HCT116 (cell line): ENCODE data around the gene WNT2B. TPM values are rescaled to one million over a fixed set of nuclear protein-coding genes. Genes with fewer than 3 reads are reported as not detected.

Source experiments
- ATAC-seq: fragments of 200-7000 bp; cut with Tn5 transposase; 2 replicates; pipeline ENCODE4 v1.9.1; 2020; ENCODE audit warnings: mild to moderate bottlenecking, moderate library complexity
- BruUV-seq: library from RNA; stranded (reverse); fragments of 400-500 nt; replicated peaks from 2 replicates; lab custom pipeline; 2021; lab: Mats Ljungman, UMichigan
- CTCF ChIA-PET: fragments of 300-600 bp; sonication (Branson Sonifier 250); formaldehyde crosslinking; loops from one replicate; lab custom pipeline; 2021; ENCODE audit warnings: antibody characterized with exemption; lab: Charles Lee
- POLR2A ChIA-PET: fragments of 300-600, 350-600 bp; sonication (Branson Sonifier 250); formaldehyde crosslinking; loops from one replicate; lab custom pipeline; 2021; ENCODE audit warnings: antibody characterized with exemption; lab: Charles Lee
- RAD21 ChIA-PET, 2 experiments: fragments of 300-600 bp; sonication (Branson Sonifier 250); formaldehyde crosslinking; loops; one replicate each; lab custom pipeline; 2023; ENCODE audit warnings: low total read pairs in 2 of 2; ENCODE audit not compliant: uncharacterized antibody in 2 of 2, unreplicated experiment in 2 of 2, low non-redundant PET in 1 of 2; lab: Charles Lee
- DNase-seq: peaks from one replicate; pipeline ENCODE4 v3.0.0-alpha.2; 2010; ENCODE audit warnings: low read depth, low spot score
- H2AFZ ChIP-seq: fragments of 200-600 bp; shearing (Covaris generic), sonication (generic); 2 replicates; pipeline ENCODE4 v1.6.1; 2017; ENCODE audit warnings: low read depth, mixed run types, mixed read lengths, antibody characterized with exemption, low read length; ENCODE audit not compliant: poor library complexity, severe bottlenecking
- H3K27ac ChIP-seq: 2 replicates; pipeline ENCODE4 v1.5.1; 2012; ENCODE audit warnings: low read depth, low read length
- H3K27me3 ChIP-seq: fragments of 200-600 bp; sonication (generic); 2 replicates; pipeline ENCODE4 v1.6.1; 2016; ENCODE audit warnings: mixed run types, low read length, mixed read lengths; ENCODE audit not compliant: insufficient read depth
- H3K36me3 ChIP-seq, 2 experiments: fragments of 200-500 bp in 1 of 2; fragments of 200-600 bp in 1 of 2; sonication (Bioruptor generic) in 1 of 2; sonication (generic) in 1 of 2; 2 replicates each; pipeline versions ENCODE4 v1.5.1 to v1.6.1; 2014 to 2016; ENCODE audit warnings: low read length in 2 of 2, inconsistent platforms in 1 of 2, mixed read lengths in 1 of 2, mixed run types in 1 of 2; ENCODE audit not compliant: insufficient read depth in 2 of 2, control insufficient read depth in 1 of 2
- H3K4me1 ChIP-seq, 2 experiments: fragments of 200-600 bp in 1 of 2; sonication (generic) in 1 of 2; 2 replicates each; pipeline versions ENCODE4 v1.5.1 to v1.6.1; 2012 to 2017; ENCODE audit warnings: low read length in 2 of 2, inconsistent platforms in 1 of 2, mild to moderate bottlenecking in 1 of 2, mixed read lengths in 1 of 2, mixed run types in 1 of 2, moderate library complexity in 1 of 2; ENCODE audit not compliant: insufficient read depth in 2 of 2, control insufficient read depth in 1 of 2
- H3K4me2 ChIP-seq: fragments of 200-600 bp; sonication (generic); 2 replicates; pipeline ENCODE4 v1.6.1; 2017; ENCODE audit warnings: mixed run types, low read length, mixed read lengths
- H3K4me3 ChIP-seq, 2 experiments: fragments of 200-600 bp in 1 of 2; sonication (generic) in 1 of 2; replicated peaks in 1 of 2; 2 replicates each; pipeline ENCODE4 v1.5.1; 2011 to 2016; ENCODE audit warnings: low read length in 2 of 2, control low read depth in 1 of 2, low read depth in 1 of 2, mild to moderate bottlenecking in 1 of 2, mixed read lengths in 1 of 2, mixed run types in 1 of 2
- H3K79me2 ChIP-seq: fragments of 200-600 bp; sonication (generic); 2 replicates; pipeline ENCODE4 v1.6.1; 2017; ENCODE audit warnings: mild to moderate bottlenecking, mixed run types, low read length, moderate library complexity, mixed read lengths; ENCODE audit not compliant: insufficient read depth
- H3K9ac ChIP-seq: fragments of 200-600 bp; sonication (generic); 2 replicates; pipeline ENCODE4 v1.6.1; 2016; ENCODE audit warnings: low read length, mixed read lengths
- H3K9me2 ChIP-seq: fragments of 200-600 bp; sonication (generic), shearing (Covaris generic); 2 replicates; pipeline ENCODE4 v1.6.1; 2017; ENCODE audit warnings: mixed run types, mild to moderate bottlenecking, moderate library complexity; ENCODE audit not compliant: insufficient read depth
- H3K9me3 ChIP-seq, 2 experiments: fragments of 200-500 bp in 1 of 2; fragments of 200-600 bp in 1 of 2; sonication (Bioruptor generic) in 1 of 2; sonication (generic) in 1 of 2; 2 replicates each; pipeline ENCODE4 v1.6.1; 2014 to 2017; ENCODE audit warnings: low read length in 2 of 2, mixed read lengths in 2 of 2, inconsistent platforms in 1 of 2, low read depth in 1 of 2, mild to moderate bottlenecking in 1 of 2, mixed run types in 1 of 2, moderate library complexity in 1 of 2; ENCODE audit not compliant: control insufficient read depth in 1 of 2, insufficient read depth in 1 of 2
- H4K20me1 ChIP-seq: fragments of 200-600 bp; sonication (generic), shearing (Covaris generic); 2 replicates; pipeline ENCODE4 v1.6.1; 2017; ENCODE audit warnings: mixed run types, mild to moderate bottlenecking, moderate library complexity; ENCODE audit not compliant: insufficient read depth
- CBX3 ChIP-seq: IDR thresholded peaks from 2 replicates; pipeline ENCODE4 v1.6.1; 2012; ENCODE audit warnings: low read depth
- CEBPB ChIP-seq: IDR thresholded peaks from 2 replicates; pipeline ENCODE4 v1.6.1; 2012; ENCODE audit warnings: low read depth
- EGR1 ChIP-seq: IDR thresholded peaks from 2 replicates; pipeline ENCODE4 v1.6.1; 2012; ENCODE audit warnings: low read depth
- ELF1 ChIP-seq: IDR thresholded peaks from 2 replicates; pipeline ENCODE4 v1.6.1; 2012; ENCODE audit warnings: low read depth, borderline replicate concordance
- EZH2phosphoT487 ChIP-seq: fragments of 200-600 bp; IDR thresholded peaks from 2 replicates; pipeline ENCODE4 v1.6.1; 2018; ENCODE audit warnings: antibody characterized with exemption, borderline replicate concordance
- JUND ChIP-seq: IDR thresholded peaks from 2 replicates; pipeline ENCODE4 v1.6.1; 2012
- SIN3A ChIP-seq: IDR thresholded peaks from 2 replicates; pipeline ENCODE4 v1.6.1; 2012; ENCODE audit warnings: low read depth
- SRF ChIP-seq: IDR thresholded peaks from 2 replicates; pipeline ENCODE4 v1.6.1; 2012; ENCODE audit warnings: low read depth
- YY1 ChIP-seq: IDR thresholded peaks from 2 replicates; pipeline ENCODE4 v1.6.1; 2011; ENCODE audit warnings: low read length, low read depth, moderate library complexity, mild to moderate bottlenecking; ENCODE audit not compliant: insufficient replicate concordance; ENCODE audit errors: extremely low read depth
- ZBTB33 ChIP-seq: IDR thresholded peaks from 2 replicates; pipeline ENCODE4 v1.6.1; 2011; ENCODE audit warnings: mild to moderate bottlenecking, low read length, moderate library complexity; ENCODE audit not compliant: insufficient replicate concordance; ENCODE audit errors: extremely low read depth
- ZFX ChIP-seq: fragments of 450-650 bp; IDR thresholded peaks from 2 replicates; pipeline ENCODE4 v1.6.1; 2017
- intact Hi-C: fragments of 100-400 bp; cut with micrococcal nuclease; formaldehyde crosslinking; loops from 2 replicates; pipeline ENCODE4 v1.10.0; 2022
- total RNA-seq: library from RNA; stranded (reverse); gene quantifications from one replicate; pipeline ENCODE4 v1.2.1, GENCODE V29; 2021; ENCODE audit not compliant: unreplicated experiment
- TF ChIP-seq, protein P1 (sequence below): IDR thresholded peaks from 2 replicates; pipeline ENCODE4 v1.6.1; 2012; ENCODE audit warnings: low read depth
- TF ChIP-seq, protein P2 (sequence below), 3 experiments: fragments of 200-600 bp in 1 of 3; sonication (generic) in 1 of 3; IDR thresholded peaks in 2 of 3; conservative IDR thresholded peaks in 1 of 3; 2 replicates each; pipeline ENCODE4 v1.5.1; 2012 to 2017; ENCODE audit warnings: low read depth in 2 of 3, low read length in 2 of 3, antibody characterized with exemption in 1 of 3, borderline replicate concordance in 1 of 3, control low read depth in 1 of 3, mild to moderate bottlenecking in 1 of 3, mixed read lengths in 1 of 3, mixed run types in 1 of 3, moderate library complexity in 1 of 3; ENCODE audit not compliant: insufficient read depth in 1 of 3

WNT2B gene
- total RNA-seq, 1 experiment from 2014 or later = 1.5 TPM

DNA sequence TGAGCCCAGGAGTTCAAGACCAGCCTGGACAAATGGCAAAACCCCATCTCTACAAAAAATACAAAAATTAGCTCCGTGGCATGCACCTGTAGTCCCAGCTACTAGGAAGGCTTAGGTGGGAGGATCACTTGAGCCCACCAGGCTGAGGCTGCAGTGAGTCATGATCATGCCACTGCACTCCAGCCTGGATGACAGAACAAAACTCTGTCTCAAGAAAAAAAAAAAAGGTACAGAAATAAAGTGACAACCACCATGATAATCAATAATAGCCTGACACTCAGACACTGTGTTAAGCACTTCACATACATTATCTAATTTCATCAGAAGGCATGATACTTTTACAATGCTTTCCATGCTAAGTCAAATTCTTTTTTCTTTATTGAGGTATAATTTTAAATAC lies 57.0 kb downstream of the WNT2B start:
- H3K9me3 ChIP-seq = no peaks in the 10 kb centered on the region
- H3K4me1 ChIP-seq = no peaks in the 10 kb centered on the region
- intact Hi-C loops = no loop called here
- DNase-seq (no peak), ATAC-seq (no peak)
- no peak overlapping the region for H3K4me3 ChIP-seq
- H3K9me2 ChIP-seq = no peaks in the 10 kb centered on the region
- no peaks in the 10 kb centered on the region for H3K27me3 ChIP-seq
- TF ChIP-seq CEBPB (no peak), ELF1 (no peak), ZBTB33 (no peak), JUND (no peak), EGR1 (no peak), ZFX (no peak), EZH2phosphoT487 (no peak), YY1 (no peak), SIN3A (no peak), SRF (no peak), CBX3 (no peak)
- TF ChIP-seq, protein P1, sequence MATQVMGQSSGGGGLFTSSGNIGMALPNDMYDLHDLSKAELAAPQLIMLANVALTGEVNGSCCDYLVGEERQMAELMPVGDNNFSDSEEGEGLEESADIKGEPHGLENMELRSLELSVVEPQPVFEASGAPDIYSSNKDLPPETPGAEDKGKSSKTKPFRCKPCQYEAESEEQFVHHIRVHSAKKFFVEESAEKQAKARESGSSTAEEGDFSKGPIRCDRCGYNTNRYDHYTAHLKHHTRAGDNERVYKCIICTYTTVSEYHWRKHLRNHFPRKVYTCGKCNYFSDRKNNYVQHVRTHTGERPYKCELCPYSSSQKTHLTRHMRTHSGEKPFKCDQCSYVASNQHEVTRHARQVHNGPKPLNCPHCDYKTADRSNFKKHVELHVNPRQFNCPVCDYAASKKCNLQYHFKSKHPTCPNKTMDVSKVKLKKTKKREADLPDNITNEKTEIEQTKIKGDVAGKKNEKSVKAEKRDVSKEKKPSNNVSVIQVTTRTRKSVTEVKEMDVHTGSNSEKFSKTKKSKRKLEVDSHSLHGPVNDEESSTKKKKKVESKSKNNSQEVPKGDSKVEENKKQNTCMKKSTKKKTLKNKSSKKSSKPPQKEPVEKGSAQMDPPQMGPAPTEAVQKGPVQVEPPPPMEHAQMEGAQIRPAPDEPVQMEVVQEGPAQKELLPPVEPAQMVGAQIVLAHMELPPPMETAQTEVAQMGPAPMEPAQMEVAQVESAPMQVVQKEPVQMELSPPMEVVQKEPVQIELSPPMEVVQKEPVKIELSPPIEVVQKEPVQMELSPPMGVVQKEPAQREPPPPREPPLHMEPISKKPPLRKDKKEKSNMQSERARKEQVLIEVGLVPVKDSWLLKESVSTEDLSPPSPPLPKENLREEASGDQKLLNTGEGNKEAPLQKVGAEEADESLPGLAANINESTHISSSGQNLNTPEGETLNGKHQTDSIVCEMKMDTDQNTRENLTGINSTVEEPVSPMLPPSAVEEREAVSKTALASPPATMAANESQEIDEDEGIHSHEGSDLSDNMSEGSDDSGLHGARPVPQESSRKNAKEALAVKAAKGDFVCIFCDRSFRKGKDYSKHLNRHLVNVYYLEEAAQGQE = no peak
- TF ChIP-seq, protein P2, sequence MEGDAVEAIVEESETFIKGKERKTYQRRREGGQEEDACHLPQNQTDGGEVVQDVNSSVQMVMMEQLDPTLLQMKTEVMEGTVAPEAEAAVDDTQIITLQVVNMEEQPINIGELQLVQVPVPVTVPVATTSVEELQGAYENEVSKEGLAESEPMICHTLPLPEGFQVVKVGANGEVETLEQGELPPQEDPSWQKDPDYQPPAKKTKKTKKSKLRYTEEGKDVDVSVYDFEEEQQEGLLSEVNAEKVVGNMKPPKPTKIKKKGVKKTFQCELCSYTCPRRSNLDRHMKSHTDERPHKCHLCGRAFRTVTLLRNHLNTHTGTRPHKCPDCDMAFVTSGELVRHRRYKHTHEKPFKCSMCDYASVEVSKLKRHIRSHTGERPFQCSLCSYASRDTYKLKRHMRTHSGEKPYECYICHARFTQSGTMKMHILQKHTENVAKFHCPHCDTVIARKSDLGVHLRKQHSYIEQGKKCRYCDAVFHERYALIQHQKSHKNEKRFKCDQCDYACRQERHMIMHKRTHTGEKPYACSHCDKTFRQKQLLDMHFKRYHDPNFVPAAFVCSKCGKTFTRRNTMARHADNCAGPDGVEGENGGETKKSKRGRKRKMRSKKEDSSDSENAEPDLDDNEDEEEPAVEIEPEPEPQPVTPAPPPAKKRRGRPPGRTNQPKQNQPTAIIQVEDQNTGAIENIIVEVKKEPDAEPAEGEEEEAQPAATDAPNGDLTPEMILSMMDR (IDR thresholded peaks at IDR 0.05 in 2 of 3, conservative IDR thresholded peaks at IDR 0.05 in 1 of 3; ENCODE audit: borderline replicate concordance in 1 of 3, insufficient read depth in 1 of 3, low read depth in 2 of 3, low read length in 2 of 3) = no peak
- no peaks in the 10 kb centered on the region for H3K79me2 ChIP-seq
- H3K36me3 ChIP-seq = peaks cover 0 to 5% of the 10 kb centered on the region in 2 experiments; a peak in 1 of 4 replicates
- H3K9ac ChIP-seq = no peak overlapping the region
- no TSS peak for BruUV-seq
- ChIA-PET CTCF (no interaction called here), RAD21 (no interaction called here), POLR2A (no interaction called here)
- no peaks in the 10 kb centered on the region for H4K20me1 ChIP-seq
- H2AFZ ChIP-seq = no peak overlapping the region
- no peak overlapping the region for H3K27ac ChIP-seq
- no peak overlapping the region for H3K4me2 ChIP-seq
